Naive thymus-derived CD4-positive, alpha-beta T cell (primary cell): Measurements from ENCODE around the gene KCNQ5. TPM values are rescaled to one million over a fixed set of nuclear protein-coding genes. Genes with fewer than 3 reads are reported as not detected.

Source experiments
- ATAC-seq: fragments of 150-1000 bp; cut with Tn5 transposase; 2 replicates; pipeline ENCODE4 v1.10.0; 2021; ENCODE audit warnings: mild to moderate bottlenecking, moderate library complexity
- CTCF ChIA-PET: fragments of 350-600 bp; sonication (Branson Sonifier 250); formaldehyde crosslinking; loops from one replicate; lab custom pipeline; 2021; ENCODE audit warnings: antibody characterized with exemption; lab: Charles Lee
- POLR2A ChIA-PET: fragments of 350-600 bp; sonication (Branson Sonifier 250); formaldehyde crosslinking; loops from one replicate; lab custom pipeline; 2021; ENCODE audit warnings: antibody characterized with exemption, inconsistent platforms; lab: Charles Lee
- DNase-seq, 9 donors: peaks; one replicate each; pipeline versions ENCODE4 v3.0.0 to v3.0.0-alpha.2; 2020 to 2022; ENCODE audit warnings: mixed read lengths in 1 of 9
- H3K27ac ChIP-seq: one replicate; pipeline ENCODE4 v1.7.0; 2013; ENCODE audit warnings: mild to moderate bottlenecking, low read depth, low read length, moderate library complexity
- H3K27me3 ChIP-seq, 2 donors: one replicate each; pipeline ENCODE4 v1.7.0; 2013; ENCODE audit warnings: low read length in 2 of 2, mild to moderate bottlenecking in 2 of 2, moderate library complexity in 2 of 2; ENCODE audit not compliant: control insufficient read depth in 2 of 2, insufficient read depth in 2 of 2
- H3K36me3 ChIP-seq, 3 experiments: 1 replicate in 2 of 3; 2 replicates in 1 of 3; pipeline ENCODE4 v1.7.0; 2013; ENCODE audit warnings: low read length in 3 of 3, mild to moderate bottlenecking in 3 of 3, moderate library complexity in 1 of 3; ENCODE audit not compliant: insufficient read depth in 3 of 3, control insufficient read depth in 2 of 3
- H3K4me1 ChIP-seq, 2 donors: one replicate each; pipeline ENCODE4 v1.7.0; 2013; ENCODE audit warnings: low read length in 2 of 2, mild to moderate bottlenecking in 2 of 2, moderate library complexity in 1 of 2; ENCODE audit not compliant: control insufficient read depth in 2 of 2, insufficient read depth in 2 of 2
- H3K4me3 ChIP-seq: 2 replicates; pipeline ENCODE4 v1.7.0; 2013; ENCODE audit warnings: mild to moderate bottlenecking, low read length
- H3K9me3 ChIP-seq, 3 experiments: 1 replicate in 2 of 3; 2 replicates in 1 of 3; pipeline ENCODE4 v1.7.0; 2013; ENCODE audit warnings: low read length in 3 of 3; ENCODE audit not compliant: control insufficient read depth in 2 of 3
- H3K27ac Mint-ChIP-seq, 9 donors: one replicate each; pipeline ENCODE4 v1.8.0; 2020 to 2022; ENCODE audit warnings: mixed read lengths in 9 of 9, mild to moderate bottlenecking in 8 of 9, moderate library complexity in 5 of 9, inconsistent platforms in 2 of 9
- H3K27me3 Mint-ChIP-seq, 5 donors: one replicate each; pipeline ENCODE4 v1.8.0; 2021 to 2022; ENCODE audit warnings: mixed read lengths in 5 of 5, mild to moderate bottlenecking in 1 of 5
- H3K36me3 Mint-ChIP-seq, 5 donors: one replicate each; pipeline ENCODE4 v1.8.0; 2020 to 2022; ENCODE audit warnings: mixed read lengths in 5 of 5, mild to moderate bottlenecking in 3 of 5, inconsistent platforms in 1 of 5
- H3K4me1 Mint-ChIP-seq, 7 donors: one replicate each; pipeline ENCODE4 v1.8.0; 2020 to 2022; ENCODE audit warnings: mixed read lengths in 7 of 7, mild to moderate bottlenecking in 3 of 7, inconsistent platforms in 1 of 7
- H3K4me3 Mint-ChIP-seq, 10 donors: one replicate each; pipeline ENCODE4 v1.8.0; 2020 to 2022; ENCODE audit warnings: mild to moderate bottlenecking in 10 of 10, mixed read lengths in 10 of 10, moderate library complexity in 6 of 10, inconsistent platforms in 2 of 10
- H3K9me3 Mint-ChIP-seq, 11 donors: one replicate each; pipeline ENCODE4 v1.8.0; 2020 to 2022; ENCODE audit warnings: mixed read lengths in 11 of 11, mild to moderate bottlenecking in 4 of 11, inconsistent platforms in 1 of 11, moderate library complexity in 1 of 11
- intact Hi-C, 2 donors: fragments of 100-400 bp; cut with micrococcal nuclease; formaldehyde crosslinking; loops; one replicate each; pipeline ENCODE4 v1.15.1; 2023
- polyA plus RNA-seq, 2 donors: library from polyadenylated mRNA; unstranded; fragments of 300-500 nt; fragmentation: Illumina TruSeq; gene quantifications; one replicate each; pipeline ENCODE4 v1.2.3, GENCODE V29; 2021
- total RNA-seq, 6 experiments: library from RNA in 5 of 6; stranded (reverse) in 5 of 6; gene quantifications; 1 replicate in 5 of 6; 2 replicates in 1 of 6; pipeline ENCODE4 v1.2.3 and lab custom pipeline; 2021 to 2026

The KCNQ5 gene
- total and polyA plus RNA-seq, 7 experiments from 2014 or later, result 2.3 to 18.3 (median 7.2) TPM

- Histone ChIP-seq H3K36me3 (no peaks in the 10 kb centered on the region), H3K27me3 (no peaks in the 10 kb centered on the region), H3K4me3 (no peak overlapping the region), H3K9me3 (no peaks in the 10 kb centered on the region), H3K4me1 (no peaks in the 10 kb centered on the region), H3K27ac (no peak overlapping the region)
- DNase-seq, result no peak
- no peaks in the 10 kb centered on the region for H3K27me3 Mint-ChIP-seq
- H3K4me1 Mint-ChIP-seq, result peaks cover 0 to 8% (median 0%) of the 10 kb centered on the region in 7 donors
- intact Hi-C loops, result no loop called here
- peaks cover 3 to 22% (median 4%) of the 10 kb centered on the region in 5 donors for H3K36me3 Mint-ChIP-seq
- ChIA-PET POLR2A (interaction anchor here (0.6 kb wide), 1 partner anchor 285 kb away, joined by 4 read pairs; no protein-coding TSS in a partner anchor), CTCF (interaction anchor here (0.6 kb wide), 1 partner anchor 43 kb away, joined by 6 read pairs; no protein-coding TSS in a partner anchor)
- no peak overlapping the region for H3K4me3 Mint-ChIP-seq
- H3K27ac Mint-ChIP-seq, result no peak overlapping the region
- no peaks in the 10 kb centered on the region for H3K9me3 Mint-ChIP-seq
- ATAC-seq, result no peak
Observed at GRCh38 chr6:72677740-72678139, 55.9 kb downstream of the KCNQ5 start.

DNA sequence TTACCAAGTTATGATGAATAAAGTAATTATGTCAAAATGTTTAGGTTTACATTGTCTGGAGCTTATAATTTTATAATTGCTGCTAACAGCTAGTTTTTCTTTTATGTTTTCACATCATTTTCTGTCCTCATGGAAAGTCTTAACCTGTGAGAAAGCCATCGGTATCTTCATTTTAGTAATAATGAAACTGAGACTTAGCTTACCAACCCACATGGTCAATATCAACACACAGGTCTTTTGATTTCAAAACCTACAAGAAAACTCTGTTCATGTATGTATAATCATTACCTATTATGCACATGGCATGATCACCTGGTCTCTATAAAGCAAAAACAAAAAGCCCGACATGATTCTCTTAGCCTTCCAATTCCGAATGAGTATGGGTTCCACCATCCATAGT, 61.9 kb downstream of the KCNQ5 start:
- ATAC-seq (no peak), DNase-seq (no peak)
- intact Hi-C loops, result no loop called here
- H3K27me3 Mint-ChIP-seq, result no peaks in the 10 kb centered on the region
- POLR2A ChIA-PET, result no interaction called here
- peaks cover 0 to 25% (median 6%) of the 10 kb centered on the region in 5 donors for H3K36me3 Mint-ChIP-seq
- no peak overlapping the region for H3K4me3 Mint-ChIP-seq
- Histone ChIP-seq H3K27me3 (no peaks in the 10 kb centered on the region), H3K27ac (no peak overlapping the region), H3K4me1 (no peaks in the 10 kb centered on the region), H3K9me3 (no peaks in the 10 kb centered on the region), H3K4me3 (no peak overlapping the region), H3K36me3 (no peaks in the 10 kb centered on the region)
- CTCF ChIA-PET, result no interaction called here
- H3K27ac Mint-ChIP-seq, result no peak overlapping the region
- peaks cover 0 to 14% (median 4%) of the 10 kb centered on the region in 7 donors for H3K4me1 Mint-ChIP-seq
- H3K9me3 Mint-ChIP-seq, result no peaks in the 10 kb centered on the region

DNA sequence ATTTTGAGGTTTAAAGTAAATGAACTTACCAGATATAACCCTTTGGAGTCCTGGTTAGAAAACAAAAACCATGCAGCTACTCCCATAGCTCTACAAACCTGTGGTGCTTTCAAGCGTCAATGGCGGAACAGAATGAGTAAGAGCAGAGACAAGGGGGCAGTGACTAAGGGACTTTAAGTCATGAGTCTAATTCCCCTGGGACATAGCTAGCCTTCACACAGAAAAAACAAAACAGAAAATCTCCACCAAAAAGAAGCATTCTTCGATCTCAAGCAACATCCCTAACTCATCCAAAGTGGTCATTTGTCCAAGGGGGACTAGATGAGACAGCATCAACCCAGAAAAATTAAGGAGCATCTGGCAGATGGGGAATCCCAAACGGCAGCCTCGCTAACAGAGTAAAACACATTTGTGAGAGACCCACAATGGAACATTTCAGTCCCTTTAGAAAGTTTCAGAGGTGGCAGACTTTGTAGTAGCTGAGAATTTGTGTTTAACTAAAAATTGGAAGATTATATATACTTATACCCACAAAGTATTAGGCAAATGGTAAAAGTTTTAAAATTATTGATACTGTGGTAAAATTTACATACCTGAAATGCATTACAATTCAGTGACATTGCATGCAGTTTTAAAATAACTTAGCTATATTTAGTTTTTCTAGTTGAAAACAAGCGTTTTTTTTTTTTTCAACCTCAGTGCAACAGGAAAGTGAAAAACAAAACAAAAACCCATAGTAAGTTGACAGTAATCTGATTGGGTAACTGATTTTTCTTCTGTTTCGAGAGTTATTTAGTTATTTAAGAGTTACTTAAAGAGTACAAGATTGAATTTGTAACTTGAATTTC, 67.5 kb downstream of the KCNQ5 start:
- no peak overlapping the region for H3K27ac ChIP-seq
- intact Hi-C loops, result no loop called here
- CTCF ChIA-PET, result no interaction called here

GRCh38 chr6:72691249-72691648, 69.4 kb downstream of the KCNQ5 start:
- Mint-ChIP-seq H3K27me3 (no peaks in the 10 kb centered on the region), H3K9me3 (no peaks in the 10 kb centered on the region), H3K27ac (no peak overlapping the region), H3K4me3 (no peak overlapping the region), H3K36me3 (peaks cover 0 to 28% (median 8%) of the 10 kb centered on the region in 5 donors), H3K4me1 (peaks cover 0 to 2% (median 0%) of the 10 kb centered on the region in 7 donors)
- Histone ChIP-seq H3K4me3 (no peak overlapping the region), H3K9me3 (no peaks in the 10 kb centered on the region), H3K36me3 (no peaks in the 10 kb centered on the region), H3K27ac (no peak overlapping the region), H3K4me1 (no peaks in the 10 kb centered on the region), H3K27me3 (no peaks in the 10 kb centered on the region)
- CTCF ChIA-PET, result interaction anchor here (0.5 kb wide), 1 partner anchor 249 kb away, joined by 3 read pairs; no protein-coding TSS in a partner anchor
- no peak for ATAC-seq
- DNase-seq, result no peak
- POLR2A ChIA-PET, result no interaction called here
- intact Hi-C loops, result loop anchor here in 1 of 2 donors (5.0 kb wide), 1 partner anchor 69 kb away; the partner anchor contains the start of gene KCNQ5

More for the DNA sequence above, 67.5 kb downstream of the KCNQ5 start:
- H3K4me1 ChIP-seq, result no peaks in the 10 kb centered on the region
- Mint-ChIP-seq H3K4me1 (peaks cover 0 to 8% (median 2%) of the 10 kb centered on the region in 7 donors), H3K27me3 (no peaks in the 10 kb centered on the region), H3K9me3 (no peaks in the 10 kb centered on the region), H3K27ac (no peak overlapping the region), H3K36me3 (peaks cover 0 to 28% (median 8%) of the 10 kb centered on the region in 5 donors), H3K4me3 (no peak overlapping the region)
- H3K36me3 ChIP-seq, result no peaks in the 10 kb centered on the region
- no peaks in the 10 kb centered on the region for H3K27me3 ChIP-seq
- POLR2A ChIA-PET, result interaction anchor here (0.6 kb wide), 1 partner anchor 58 kb away, joined by 3 read pairs; no protein-coding TSS in a partner anchor
- DNase-seq (no peak), ATAC-seq (no peak)
- H3K4me3 ChIP-seq, result no peak overlapping the region
- H3K9me3 ChIP-seq, result no peaks in the 10 kb centered on the region

GRCh38 chr6:72696055-72696454, 74.2 kb downstream of the KCNQ5 start:
- POLR2A ChIA-PET, result no interaction called here
- H3K4me3 Mint-ChIP-seq, result no peak overlapping the region
- no peak overlapping the region for H3K27ac Mint-ChIP-seq
- CTCF ChIA-PET, result no interaction called here
- intact Hi-C loops, result no loop called here
- H3K27me3 ChIP-seq, result no peaks in the 10 kb centered on the region
- no peaks in the 10 kb centered on the region for H3K36me3 ChIP-seq
- ATAC-seq (no peak), DNase-seq (no peak)
- no peak overlapping the region for H3K4me3 ChIP-seq
- H3K9me3 Mint-ChIP-seq, result no peaks in the 10 kb centered on the region
- H3K4me1 Mint-ChIP-seq, result peaks cover 0 to 2% (median 0%) of the 10 kb centered on the region in 7 donors
- H3K9me3 ChIP-seq, result no peaks in the 10 kb centered on the region
- H3K4me1 ChIP-seq, result no peaks in the 10 kb centered on the region
- peaks cover 0 to 17% (median 2%) of the 10 kb centered on the region in 5 donors for H3K36me3 Mint-ChIP-seq
- no peaks in the 10 kb centered on the region for H3K27me3 Mint-ChIP-seq
- H3K27ac ChIP-seq, result no peak overlapping the region

- ATAC-seq (no peak), DNase-seq (no peak)
- CTCF ChIA-PET, result no interaction called here
- Histone ChIP-seq H3K9me3 (no peaks in the 10 kb centered on the region), H3K27me3 (no peaks in the 10 kb centered on the region), H3K4me3 (no peak overlapping the region), H3K27ac (no peak overlapping the region), H3K36me3 (no peaks in the 10 kb centered on the region), H3K4me1 (no peaks in the 10 kb centered on the region)
- POLR2A ChIA-PET, result no interaction called here
- Mint-ChIP-seq H3K9me3 (no peaks in the 10 kb centered on the region), H3K27ac (no peak overlapping the region), H3K36me3 (peaks cover 0 to 13% (median 2%) of the 10 kb centered on the region in 5 donors), H3K4me1 (peaks cover 0 to 6% (median 0%) of the 10 kb centered on the region in 7 donors), H3K4me3 (no peak overlapping the region), H3K27me3 (no peaks in the 10 kb centered on the region)
- intact Hi-C loops, result no loop called here
Observed at GRCh38 chr6:72699159-72699558, 77.3 kb downstream of the KCNQ5 start.
